NCI-H1417 (cell line): ENCODE data around the gene DHRS13.
A peak's percentile ranks its signal among the peaks of the same experiment; 100 is the strongest.

ENCODE experiments used
- DNase-seq, 3 experiments: peaks; one replicate each; lab custom pipeline; 2025; lab: John Stamatoyannopoulos, UW

DHRS13 gene

DNA sequence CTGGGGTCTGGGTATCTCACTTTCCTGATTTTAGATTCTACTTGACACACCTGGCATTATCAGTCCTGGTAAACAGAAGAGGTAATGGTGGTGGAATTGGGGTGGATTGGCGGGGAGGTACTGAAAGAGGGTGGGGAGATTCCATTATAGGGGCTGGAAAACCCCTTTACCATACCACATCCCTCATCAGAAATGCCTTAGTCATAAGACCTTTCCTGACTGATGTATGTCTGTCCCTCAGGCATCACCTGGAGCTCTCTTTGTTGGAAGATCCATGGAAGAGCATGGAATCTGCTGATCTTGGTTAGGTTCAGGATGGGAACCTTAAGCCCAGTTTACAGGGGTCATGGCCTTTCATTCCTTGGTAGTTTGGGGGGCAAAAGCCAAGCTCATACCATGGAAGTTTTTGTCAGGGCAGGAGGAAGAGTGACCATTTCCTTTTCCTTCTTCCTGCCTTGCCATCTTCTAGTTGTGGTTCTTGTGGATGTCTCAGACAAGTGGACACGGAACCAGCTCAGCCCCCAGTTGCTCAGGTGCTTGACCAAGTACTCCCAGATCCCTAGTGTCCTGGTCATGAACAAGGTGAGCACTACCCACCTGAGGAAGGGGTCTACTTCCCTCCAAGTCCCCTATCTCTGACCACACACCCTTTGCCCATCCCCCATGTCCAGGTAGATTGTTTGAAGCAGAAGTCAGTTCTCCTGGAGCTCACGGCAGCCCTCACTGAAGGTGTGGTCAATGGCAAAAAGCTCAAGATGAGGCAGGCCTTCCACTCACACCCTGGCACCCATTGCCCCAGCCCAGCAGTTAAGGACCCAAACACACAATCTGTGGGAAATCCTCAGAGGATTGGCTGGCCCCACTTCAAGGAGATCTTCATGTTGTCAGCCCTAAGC, 44.7 kb downstream of the DHRS13 start:
- DNase-seq: no peak

DNA sequence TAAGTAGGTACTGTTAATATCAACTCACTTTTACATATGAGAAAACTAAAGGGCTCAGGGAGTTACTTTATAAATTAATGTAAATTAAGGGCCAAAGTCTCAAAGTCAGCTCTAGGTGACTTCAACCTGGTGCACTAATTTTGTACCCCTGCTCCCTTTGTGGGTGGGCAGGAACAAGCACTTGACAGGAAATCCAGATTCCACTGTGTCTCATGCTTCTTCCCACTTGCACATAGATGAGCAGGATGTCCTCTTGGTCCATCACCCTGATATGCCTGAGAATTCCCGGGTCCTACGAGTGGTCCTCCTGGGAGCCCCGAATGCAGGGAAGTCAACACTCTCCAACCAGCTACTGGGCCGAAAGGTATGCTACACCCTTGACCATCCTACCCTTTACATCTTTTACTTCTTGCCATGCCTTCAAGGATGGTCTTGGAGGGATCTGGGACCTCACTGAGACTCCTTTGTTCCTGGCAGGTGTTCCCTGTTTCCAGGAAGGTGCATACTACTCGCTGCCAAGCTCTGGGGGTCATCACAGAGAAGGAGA, 46.8 kb downstream of the DHRS13 start:
- DNase-seq: no peak

DNA sequence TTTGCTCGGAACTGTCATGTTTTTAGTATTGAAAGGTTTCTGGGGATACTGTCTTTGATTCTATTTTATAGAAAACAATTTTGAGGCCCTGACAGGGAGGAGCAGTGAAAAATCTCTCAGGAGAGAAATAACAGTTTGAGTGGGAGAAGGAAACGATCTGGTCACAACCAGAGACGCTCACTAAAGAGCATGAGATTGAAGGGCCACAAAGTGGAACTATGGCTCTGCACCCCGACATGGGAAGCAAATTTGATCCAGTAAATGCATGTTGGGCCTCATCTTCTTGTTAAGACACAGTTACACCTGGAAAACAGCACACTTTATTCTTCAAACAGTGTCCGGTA, 47.6 kb downstream of the DHRS13 start:
- DNase-seq: no peak

DNA sequence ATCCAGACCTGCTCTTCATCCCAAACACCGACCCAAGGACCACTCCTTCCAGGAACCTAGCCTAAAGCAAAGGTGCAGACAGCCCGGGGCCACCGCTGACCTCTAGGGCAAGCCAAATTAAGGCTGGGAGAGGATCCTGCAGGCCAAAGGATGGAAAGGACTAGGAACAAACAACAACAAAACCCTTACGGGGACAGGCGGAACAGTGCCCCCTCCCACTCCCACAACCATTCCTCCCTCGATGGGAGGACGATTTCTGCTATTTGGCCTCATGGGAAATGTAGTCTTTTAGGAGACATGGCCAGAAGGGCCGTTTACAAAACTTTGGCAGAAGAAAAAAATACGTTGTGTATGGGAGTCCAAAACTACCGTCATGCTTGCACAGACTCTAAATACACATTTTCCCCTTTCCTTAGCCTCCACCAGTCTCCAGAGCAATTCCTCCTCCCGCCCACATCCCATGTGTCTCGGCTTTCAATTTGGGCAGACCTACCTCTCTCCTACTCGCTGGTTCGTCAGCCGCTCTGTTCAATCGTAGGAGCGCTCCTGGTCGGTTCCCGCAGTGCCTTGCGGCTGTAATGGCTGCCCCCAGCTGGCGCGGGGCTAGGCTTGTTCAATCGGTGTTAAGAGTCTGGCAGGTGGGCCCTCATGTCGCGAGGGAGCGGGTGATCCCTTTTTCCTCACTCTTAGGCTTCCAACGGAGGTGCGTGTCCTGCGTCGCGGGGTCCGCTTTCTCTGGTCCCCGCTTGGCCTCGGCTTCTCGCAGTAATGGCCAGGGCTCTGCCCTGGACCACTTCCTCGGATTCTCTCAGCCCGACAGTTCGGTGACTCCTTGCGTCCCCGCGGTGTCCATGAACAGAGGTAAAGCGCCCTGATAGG, 48.2 kb downstream of the DHRS13 start, which contains the start of gene ERAL1:
Gene ERAL1 (plus strand): TSS at position 560 of the 879 bp plus-strand sequence. CDS start 19 bp downstream, at position 579.
- DNase-seq: peak; percentile 84 to 94 (median 90)

DNA sequence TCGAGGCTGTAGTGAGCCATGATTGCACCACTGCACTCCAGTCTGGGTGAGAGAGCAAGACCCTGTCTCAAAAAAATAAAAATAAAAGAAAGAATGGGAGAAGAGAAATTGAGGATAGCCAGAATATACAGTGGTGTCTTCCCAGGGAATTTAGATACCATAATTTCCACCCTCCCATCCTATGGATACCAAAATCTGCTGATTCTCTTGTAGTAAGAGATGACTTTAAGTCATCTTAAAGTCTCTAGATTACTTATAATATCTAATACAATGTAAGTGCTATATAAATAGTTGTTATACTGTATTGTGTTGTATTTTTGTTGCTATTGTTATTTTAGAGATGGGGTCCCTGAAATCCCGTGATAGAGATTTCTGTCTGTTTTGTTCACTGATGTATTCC, 49.6 kb downstream of the DHRS13 start:
- DNase-seq: no peak

DNA sequence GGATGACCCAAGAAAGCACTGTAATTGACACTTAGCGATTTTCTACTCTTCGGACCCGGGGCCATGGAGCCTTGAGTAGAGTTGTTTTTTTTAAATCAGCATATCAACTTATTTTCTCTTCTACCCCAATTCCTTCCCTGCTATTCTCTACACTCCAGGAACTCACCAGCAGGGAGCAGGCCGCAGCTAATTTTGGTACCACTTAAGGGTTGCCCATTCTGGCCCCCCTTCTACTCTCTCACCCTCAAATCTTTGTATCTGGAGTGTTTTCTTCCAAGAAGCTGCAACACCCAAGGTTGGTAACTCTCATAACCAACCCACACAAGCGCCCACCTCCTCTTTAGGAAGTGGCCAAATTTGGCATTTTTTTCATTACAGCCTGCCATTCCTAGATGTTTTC, 53.6 kb downstream of the DHRS13 start:
- DNase-seq: no peak

- peak in 1 of 3 experiments; percentile 10 for DNase-seq
Measured at GRCh38 chr17:28848667-28849066, 54.2 kb downstream of the DHRS13 start.
